GM18861 (cell line): Measurements from ENCODE around the gene SSUH2.

Source experiments
- ATAC-seq: cut with Tn5 transposase; IDR thresholded peaks from one replicate; pipeline ENCODE4 v1.9.1; 2021; ENCODE audit not compliant: unreplicated experiment

Gene SSUH2

GRCh38 chr3:8643693-8644365 is 769 bp downstream of the SSUH2 start:
- ATAC-seq: no peak

GRCh38 chr3:8642001-8642400 is 2.6 kb downstream of the SSUH2 start:
- no peak for ATAC-seq

GRCh38 chr3:8641472-8641871 is 3.1 kb downstream of the SSUH2 start:
- ATAC-seq: no peak

- ATAC-seq: no peak
These were observed 4.4 kb downstream of the SSUH2 start for GRCh38 chr3:8640223-8640622.

- no peak for ATAC-seq
These were observed 5.0 kb downstream of the SSUH2 start for GRCh38 chr3:8639659-8640000.

- ATAC-seq: no peak
These were observed 5.5 kb downstream of the SSUH2 start for GRCh38 chr3:8638994-8639658.

- ATAC-seq: no peak
These were observed 7.2 kb downstream of the SSUH2 start for GRCh38 chr3:8637348-8637747.

- no peak for ATAC-seq
These were observed 9.0 kb downstream of the SSUH2 start for GRCh38 chr3:8635631-8636030.

- ATAC-seq: no peak
These were observed 9.5 kb downstream of the SSUH2 start for GRCh38 chr3:8635125-8635524.

- no peak for ATAC-seq
These were observed 12.0 kb downstream of the SSUH2 start for GRCh38 chr3:8632402-8633237.

GRCh38 chr3:8631661-8632060 is 12.9 kb downstream of the SSUH2 start:
- ATAC-seq: no peak

GRCh38 chr3:8629151-8630021 is 15.2 kb downstream of the SSUH2 start:
- ATAC-seq: peak; percentile 82

- ATAC-seq: no peak
These were observed 16.6 kb downstream of the SSUH2 start for GRCh38 chr3:8627949-8628348.

- no peak for ATAC-seq
These were observed 17.2 kb downstream of the SSUH2 start for GRCh38 chr3:8627201-8627940.

GRCh38 chr3:8625991-8626390 is 18.6 kb downstream of the SSUH2 start:
- ATAC-seq: no peak

- ATAC-seq: no peak
These were observed 20.0 kb downstream of the SSUH2 start for GRCh38 chr3:8624612-8625011.

- ATAC-seq: no peak
These were observed 20.9 kb downstream of the SSUH2 start for GRCh38 chr3:8623741-8624140.

GRCh38 chr3:8622873-8623691 is 21.5 kb downstream of the SSUH2 start:
- peak; percentile 93 for ATAC-seq

GRCh38 chr3:8621872-8622271 is 22.7 kb downstream of the SSUH2 start:
- no peak for ATAC-seq

- no peak for ATAC-seq
These were observed 23.5 kb downstream of the SSUH2 start for GRCh38 chr3:8621141-8621540.
